PFSK-1 (cell line): ENCODE results near the gene LHB.

Source experiments
- POLR2AphosphoS5 ChIP-seq: IDR thresholded peaks from 2 replicates; pipeline ENCODE4 v1.6.1; 2012; ENCODE audit warnings: low read depth, mild to moderate bottlenecking, control low read depth, low read length, moderate library complexity
- TF ChIP-seq, protein P1 (sequence below), 2 experiments: IDR thresholded peaks; 2 replicates each; pipeline versions ENCODE4 v1.6.1 to v1.8.0; 2011 to 2012; ENCODE audit warnings: low read depth in 2 of 2, low read length in 2 of 2, control low read depth in 1 of 2, inconsistent platforms in 1 of 2, mild to moderate bottlenecking in 1 of 2, moderate library complexity in 1 of 2; ENCODE audit not compliant: insufficient read depth in 1 of 2

- TF ChIP-seq, protein P1, sequence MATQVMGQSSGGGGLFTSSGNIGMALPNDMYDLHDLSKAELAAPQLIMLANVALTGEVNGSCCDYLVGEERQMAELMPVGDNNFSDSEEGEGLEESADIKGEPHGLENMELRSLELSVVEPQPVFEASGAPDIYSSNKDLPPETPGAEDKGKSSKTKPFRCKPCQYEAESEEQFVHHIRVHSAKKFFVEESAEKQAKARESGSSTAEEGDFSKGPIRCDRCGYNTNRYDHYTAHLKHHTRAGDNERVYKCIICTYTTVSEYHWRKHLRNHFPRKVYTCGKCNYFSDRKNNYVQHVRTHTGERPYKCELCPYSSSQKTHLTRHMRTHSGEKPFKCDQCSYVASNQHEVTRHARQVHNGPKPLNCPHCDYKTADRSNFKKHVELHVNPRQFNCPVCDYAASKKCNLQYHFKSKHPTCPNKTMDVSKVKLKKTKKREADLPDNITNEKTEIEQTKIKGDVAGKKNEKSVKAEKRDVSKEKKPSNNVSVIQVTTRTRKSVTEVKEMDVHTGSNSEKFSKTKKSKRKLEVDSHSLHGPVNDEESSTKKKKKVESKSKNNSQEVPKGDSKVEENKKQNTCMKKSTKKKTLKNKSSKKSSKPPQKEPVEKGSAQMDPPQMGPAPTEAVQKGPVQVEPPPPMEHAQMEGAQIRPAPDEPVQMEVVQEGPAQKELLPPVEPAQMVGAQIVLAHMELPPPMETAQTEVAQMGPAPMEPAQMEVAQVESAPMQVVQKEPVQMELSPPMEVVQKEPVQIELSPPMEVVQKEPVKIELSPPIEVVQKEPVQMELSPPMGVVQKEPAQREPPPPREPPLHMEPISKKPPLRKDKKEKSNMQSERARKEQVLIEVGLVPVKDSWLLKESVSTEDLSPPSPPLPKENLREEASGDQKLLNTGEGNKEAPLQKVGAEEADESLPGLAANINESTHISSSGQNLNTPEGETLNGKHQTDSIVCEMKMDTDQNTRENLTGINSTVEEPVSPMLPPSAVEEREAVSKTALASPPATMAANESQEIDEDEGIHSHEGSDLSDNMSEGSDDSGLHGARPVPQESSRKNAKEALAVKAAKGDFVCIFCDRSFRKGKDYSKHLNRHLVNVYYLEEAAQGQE (IDR thresholded peaks at IDR 0.05; ENCODE audit: insufficient read depth in 1 of 2, low read depth in 2 of 2, low read length in 2 of 2), result no peak
- TF ChIP-seq POLR2AphosphoS5, result no peak
Measured at GRCh38 chr19:49009828-49010227, 7.1 kb downstream of the LHB start.
